ENCODE data around the gene FANCD2OS.

DNA sequence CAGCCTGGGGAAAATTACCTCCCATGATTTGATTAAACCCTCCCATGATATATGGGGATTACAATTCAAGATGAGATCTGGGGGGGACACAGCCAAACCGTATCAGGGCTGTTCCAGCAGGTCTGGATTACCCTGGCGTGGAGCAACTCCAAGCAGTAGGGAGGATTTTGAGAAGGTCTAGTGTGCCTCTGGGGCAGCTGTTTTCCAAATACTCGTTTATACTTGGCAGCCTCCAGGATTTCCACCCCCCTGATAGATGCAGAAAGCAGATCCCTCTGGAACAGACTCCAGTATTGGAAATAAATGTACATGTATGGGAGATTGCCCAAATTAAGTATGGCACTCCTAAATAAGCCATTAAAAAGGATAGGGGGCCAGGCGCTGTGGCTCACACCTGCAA, 49.0 kb upstream of the FANCD2OS start:
- no peak for TF ChIP-seq POLR2AphosphoS5 (IDR thresholded peaks at IDR 0.05; ENCODE audit: insufficient read depth, low read depth, low read length)
- TF ChIP-seq, protein P1, sequence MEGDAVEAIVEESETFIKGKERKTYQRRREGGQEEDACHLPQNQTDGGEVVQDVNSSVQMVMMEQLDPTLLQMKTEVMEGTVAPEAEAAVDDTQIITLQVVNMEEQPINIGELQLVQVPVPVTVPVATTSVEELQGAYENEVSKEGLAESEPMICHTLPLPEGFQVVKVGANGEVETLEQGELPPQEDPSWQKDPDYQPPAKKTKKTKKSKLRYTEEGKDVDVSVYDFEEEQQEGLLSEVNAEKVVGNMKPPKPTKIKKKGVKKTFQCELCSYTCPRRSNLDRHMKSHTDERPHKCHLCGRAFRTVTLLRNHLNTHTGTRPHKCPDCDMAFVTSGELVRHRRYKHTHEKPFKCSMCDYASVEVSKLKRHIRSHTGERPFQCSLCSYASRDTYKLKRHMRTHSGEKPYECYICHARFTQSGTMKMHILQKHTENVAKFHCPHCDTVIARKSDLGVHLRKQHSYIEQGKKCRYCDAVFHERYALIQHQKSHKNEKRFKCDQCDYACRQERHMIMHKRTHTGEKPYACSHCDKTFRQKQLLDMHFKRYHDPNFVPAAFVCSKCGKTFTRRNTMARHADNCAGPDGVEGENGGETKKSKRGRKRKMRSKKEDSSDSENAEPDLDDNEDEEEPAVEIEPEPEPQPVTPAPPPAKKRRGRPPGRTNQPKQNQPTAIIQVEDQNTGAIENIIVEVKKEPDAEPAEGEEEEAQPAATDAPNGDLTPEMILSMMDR (IDR thresholded peaks at IDR 0.05; ENCODE audit: extremely low read depth in 1 of 2, insufficient read depth in 1 of 2, low read depth in 1 of 2, low read length in 2 of 2): no peak
